T1000 (cell line): ENCODE results near the gene TTC21A.

Experiments used
- DNase-seq: peaks from one replicate; lab custom pipeline; 2025; ENCODE audit warnings: mixed read lengths; lab: John Stamatoyannopoulos, UW

TTC21A gene

DNA sequence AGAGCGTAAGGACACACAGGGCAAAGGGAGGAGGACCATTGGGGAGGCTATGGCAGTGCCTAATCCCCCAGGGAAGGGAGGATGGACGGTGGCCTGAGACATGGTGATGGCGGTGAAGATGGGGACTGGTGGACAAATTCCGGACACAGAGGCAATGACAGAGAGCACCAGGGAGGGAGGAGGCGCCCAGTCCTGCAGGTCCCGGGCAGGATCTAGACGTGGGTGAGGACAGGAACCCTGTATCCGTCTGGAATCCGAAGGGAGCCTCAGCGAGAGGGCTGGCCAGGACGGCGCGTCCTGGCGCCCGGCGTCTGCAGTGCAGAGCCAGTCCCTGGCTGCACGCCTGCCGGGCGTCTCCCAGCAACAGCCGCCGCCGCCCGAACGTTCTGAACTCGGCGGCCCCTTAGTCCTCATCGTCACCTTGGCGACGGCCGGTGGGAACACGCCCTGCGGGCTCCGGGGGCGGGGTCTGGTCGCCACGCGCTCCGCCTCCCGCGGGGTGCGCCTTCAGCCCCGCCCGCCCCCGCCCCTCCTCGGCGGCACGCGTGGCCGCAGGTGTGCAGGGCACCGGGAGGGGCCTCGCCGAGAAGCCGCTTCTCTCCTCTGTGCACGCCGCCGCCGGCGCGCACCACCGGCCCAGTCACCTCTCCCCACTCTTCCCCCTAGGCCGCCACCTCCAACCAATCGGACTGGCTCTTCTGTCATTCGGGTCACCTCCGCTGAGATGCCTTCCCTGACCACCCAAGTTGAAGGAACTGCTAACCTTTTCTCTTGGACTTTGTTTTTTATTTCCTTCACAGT lies 73.3 kb downstream of the TTC21A start:
- peak; percentile 76 for DNase-seq

DNA sequence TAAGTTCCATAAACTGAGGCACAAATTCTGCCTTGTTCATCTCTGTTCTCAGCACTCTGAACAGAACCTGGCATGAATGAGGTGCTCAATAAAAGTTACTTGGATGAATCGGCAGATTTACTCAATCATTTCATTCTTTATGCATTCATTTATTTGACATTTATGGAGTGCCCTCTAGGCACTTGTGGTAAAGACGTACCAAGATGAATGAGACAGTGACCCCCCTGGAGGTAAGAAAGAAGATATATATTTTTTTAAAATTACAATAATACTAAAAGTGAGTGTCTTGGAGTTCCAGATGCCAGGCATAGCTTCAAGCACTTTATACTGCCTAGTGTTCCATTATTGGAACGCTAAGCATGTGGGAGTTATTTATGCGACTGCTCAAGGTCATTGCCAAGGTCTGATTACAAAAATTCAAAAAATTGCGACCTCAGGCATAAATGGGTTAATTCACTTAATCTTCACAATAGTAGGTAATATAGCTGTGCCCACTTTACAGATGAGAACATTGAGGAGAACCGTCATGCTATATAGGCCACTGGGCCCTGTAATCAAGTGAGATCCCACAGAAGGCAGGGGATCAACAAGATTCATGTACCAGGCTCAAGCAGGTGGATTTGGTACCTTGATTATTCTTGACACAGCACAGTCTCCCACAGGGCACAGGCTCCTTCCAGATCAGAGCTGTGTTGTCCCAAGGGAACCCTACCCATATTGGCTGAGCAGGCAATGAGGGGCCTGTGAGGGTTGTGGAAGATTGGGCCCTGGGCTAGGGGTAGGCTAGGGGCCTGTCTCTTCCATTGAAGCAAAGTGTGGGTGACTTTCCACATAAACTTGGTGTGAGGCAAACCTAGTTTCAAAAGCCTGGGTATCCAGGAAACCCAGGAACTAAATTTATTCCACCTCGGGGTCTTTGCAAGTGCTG lies 74.2 kb downstream of the TTC21A start:
- no peak for DNase-seq

DNA sequence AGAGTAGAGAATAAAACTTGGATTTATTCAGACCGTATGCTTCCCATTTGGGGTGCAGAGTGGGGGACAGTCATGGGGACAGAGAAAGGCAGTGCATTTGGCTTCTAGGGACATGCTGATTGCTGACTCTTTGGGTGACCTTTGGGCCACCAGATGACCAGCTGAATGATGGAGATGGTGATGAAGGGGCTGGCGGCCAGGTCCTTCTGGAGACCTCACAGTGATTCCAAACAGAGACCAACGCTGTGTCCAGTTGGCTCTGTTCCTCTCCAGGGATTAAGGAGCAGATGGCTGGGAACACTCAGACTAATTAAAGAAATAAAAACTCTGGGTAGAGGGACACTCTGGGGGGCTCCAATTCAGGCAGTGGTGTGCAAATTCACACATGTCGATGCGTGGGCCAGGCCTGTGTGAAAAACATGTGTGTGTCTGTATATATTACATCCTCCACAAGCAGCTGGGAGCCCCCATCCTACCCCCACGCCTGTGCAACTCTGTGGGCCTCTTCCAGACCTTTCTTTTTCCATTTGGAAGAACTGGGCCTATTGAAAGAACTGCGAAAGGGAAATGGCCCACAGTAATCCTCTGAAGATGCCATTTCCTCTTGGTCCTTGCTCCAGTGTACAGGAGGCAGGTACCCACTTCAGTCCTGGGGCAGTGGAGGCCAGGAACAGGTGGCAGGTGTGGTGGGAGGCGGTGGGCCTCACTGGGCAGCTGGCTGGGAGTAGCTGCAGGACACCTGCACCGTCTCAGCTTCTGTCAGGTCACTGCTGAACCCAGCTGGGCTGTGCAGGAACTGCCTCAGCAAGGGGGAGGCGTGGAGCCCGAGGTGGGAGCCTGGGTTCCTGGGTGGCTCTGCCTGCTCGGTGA lies 76.0 kb downstream of the TTC21A start:
- DNase-seq = no peak

DNA sequence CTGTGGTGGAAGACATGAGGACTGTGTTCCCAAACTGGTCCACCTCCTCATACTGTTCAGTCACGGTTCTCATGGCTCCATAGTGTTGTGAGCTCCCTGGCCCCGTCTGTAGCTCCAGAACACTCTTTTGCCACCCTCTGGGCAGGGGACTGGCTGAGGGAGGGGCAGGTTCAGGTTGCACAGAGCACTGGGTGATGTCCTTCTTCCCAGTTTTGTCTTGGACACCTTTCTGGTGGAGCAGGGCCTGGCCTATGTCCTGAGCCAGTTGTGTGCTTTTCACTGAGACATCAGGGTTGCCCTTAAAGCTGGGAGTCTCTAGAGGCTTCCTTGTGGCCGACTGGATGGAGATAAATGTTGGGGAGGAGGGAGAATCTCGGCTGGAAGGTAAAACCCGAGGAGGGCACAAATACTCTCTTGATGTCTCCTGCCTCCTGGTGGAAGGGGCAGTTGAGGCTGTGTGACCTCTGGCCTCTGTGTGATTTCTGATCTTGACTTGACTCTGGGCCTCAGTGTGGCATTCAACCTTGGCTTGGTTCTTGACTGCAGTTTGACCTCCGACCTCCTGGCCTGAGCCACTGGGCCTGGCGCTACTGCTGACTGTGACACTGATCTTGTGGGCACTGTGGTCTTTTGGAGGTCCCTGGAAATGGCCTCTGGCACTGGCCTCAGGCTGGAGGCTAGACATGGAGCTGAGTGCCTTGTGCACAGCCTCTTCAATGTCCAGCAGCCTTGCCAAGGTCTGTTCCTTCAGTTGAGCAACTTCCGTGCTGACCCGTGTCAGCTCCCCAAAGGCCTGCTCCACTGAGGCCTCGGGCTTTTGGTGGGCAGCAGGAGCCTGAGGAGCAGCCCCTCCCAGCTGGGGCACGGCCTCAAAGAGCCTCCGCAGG lies 76.8 kb downstream of the TTC21A start:
- DNase-seq = no peak

DNA sequence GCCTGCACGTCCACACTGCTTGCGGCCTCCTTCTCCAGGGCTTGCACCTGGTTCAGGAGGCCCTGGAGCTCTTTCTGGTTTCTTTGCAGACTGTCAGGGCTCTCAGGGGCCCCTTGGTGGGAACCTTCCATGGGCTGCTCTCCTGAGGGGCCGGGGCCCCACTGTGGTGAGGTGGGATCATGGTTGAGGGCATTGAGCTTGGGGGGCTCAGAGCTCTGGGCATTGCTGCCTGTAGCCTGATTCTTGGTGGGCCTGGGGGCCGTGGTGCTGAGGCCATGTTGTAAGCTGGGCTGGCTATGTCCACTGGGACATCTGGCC lies 77.4 kb downstream of the TTC21A start:
- DNase-seq = no peak

DNA sequence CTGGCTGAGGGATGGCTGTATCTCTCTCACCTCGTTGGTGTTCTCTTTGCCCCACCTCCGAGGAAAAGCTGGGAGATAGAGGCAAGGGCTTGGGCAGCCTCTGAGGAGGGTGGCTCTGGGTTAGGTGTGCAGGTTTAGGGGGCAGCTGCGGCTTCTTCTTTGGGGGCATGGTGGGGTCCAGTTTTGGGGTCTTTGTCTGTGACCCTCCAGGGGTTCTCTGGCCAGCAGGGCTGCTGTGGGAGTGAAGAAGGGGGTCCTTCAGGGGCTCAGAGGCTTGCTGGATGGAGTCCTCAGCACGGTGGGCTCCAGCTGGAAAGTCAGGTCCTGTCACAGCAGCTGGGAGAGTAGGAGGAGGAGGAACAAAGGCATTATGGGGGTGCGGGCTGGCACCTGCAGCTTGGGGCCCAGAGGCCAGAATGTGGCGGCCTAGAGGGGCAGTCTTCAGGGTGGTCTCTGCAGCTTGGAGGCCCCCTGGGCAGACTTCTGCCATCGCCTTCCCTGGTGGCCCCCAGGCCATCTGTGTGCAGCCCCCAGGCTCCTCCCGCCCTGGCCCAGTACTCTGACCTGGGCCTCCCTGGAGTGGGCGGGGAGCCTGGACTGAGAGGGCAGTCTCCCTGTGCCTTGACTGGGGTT lies 78.0 kb downstream of the TTC21A start:
- no peak for DNase-seq

DNA sequence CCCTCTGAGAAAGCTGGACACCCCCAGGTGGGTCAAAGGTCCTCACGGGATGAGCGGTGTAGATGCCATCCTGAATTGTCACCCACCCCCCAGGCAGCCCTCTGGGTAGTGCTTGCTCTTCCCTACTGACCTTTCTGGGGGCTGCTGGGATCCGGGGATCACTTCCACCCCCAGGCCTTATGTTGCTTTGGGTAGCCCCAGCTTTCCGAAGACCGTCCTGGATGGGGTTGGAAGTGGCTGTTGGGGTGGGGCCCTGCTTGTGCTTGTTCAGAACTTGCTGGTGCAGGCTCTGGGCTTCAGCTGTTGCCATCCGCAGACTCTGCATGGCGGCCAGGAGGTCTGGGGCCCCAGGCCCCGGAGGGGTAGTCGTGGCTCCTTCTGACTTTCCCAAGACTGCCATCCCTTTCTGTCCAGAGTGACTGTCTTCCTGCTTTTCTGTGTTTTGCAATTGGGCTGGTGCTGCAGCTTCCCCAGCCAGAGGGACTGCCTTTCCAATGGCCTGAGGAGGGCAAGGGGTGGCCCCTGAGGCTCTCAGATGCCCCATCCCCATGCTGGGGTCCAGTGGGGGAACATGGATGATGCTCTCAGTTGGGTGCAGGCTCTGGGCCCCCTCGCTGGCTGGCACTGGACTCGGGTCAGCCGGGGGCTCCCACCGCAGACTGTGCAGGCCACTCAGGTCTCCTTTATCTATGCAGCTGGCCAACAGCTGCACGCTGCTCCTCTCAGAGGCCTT lies 78.6 kb downstream of the TTC21A start:
- no peak for DNase-seq

DNA sequence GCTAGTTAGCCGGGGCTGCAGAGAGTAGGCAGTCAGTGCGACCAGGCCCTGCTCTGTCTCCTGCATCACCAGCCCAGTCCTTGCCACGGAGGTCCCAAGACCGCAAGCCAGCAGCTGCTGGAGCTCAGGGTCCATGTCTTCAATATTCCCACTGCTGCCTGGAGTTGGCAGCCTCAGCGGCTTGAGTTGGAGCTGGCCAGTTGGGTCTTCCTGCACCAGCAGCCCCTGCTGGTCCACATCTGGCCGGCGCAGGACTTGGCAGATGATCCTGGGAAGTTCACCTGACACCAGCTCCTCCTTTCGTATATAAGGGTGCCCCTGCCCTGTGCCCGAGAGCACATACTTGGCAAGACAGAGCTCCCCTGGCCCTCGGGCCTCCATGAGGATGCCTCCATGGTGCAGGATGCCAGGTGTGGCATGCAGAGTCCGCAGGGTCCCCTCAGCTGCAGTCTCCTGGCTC lies 79.2 kb downstream of the TTC21A start:
- no peak for DNase-seq

DNA sequence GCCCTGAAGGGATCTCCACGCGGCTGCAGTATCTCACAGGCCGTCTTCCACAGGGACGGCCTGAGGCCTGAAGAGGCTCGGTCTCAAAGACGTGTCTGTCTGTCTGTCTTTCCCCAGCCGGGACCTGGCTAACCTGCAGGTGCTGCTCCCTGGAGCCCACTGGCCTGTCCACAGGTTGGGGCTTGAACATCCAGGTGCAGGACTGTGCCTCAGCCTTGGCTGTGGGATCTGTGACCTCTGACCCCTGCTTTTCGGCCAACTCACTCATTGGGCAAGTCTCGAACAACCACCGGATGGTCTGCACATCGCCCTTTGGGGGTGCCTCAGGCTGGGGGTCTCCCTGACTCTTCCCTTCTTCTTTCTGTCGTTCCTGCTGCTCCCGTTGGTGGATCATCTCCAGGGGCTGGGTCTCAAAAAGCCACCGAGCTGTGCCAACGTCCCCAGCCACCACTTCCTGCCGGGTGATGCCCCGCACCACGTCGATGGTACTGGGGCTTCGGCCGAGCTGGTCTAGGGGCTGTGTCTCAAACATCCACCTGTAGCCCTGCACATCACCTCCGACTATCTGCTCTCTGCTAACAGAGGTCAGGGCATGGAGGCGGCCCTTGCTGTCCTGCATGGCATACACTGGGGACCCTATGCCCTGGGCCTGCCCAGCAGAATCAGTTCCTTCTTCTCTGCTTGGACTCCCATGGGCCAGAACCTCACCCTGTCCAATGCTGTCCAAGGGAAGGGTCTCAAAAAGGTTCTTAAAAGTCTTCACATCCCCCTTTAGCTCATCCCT lies 80.1 kb downstream of the TTC21A start:
- DNase-seq = no peak
